ENCODE results near the gene EEFSEC.

DNA sequence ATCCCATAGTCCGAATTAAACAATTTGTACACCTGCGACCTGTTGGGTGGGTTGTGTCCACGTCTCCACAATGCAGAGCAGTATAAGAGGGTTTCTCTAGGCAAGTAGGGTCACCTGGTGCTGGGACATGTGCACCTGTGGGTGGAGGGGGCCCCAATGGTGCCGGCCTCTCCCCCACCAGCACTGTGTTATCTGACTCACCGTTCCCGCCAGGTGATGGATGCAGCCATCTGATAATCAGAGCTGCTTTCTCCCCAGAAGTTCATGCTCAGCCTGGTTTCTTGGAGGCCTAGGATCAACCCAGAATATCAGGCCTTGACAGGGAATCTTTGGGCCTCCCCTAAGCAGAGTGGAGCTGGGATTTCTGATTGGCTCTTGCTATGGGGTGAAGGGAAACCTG lies 227.4 kb downstream of the EEFSEC start:
- TF ChIP-seq, protein P1, sequence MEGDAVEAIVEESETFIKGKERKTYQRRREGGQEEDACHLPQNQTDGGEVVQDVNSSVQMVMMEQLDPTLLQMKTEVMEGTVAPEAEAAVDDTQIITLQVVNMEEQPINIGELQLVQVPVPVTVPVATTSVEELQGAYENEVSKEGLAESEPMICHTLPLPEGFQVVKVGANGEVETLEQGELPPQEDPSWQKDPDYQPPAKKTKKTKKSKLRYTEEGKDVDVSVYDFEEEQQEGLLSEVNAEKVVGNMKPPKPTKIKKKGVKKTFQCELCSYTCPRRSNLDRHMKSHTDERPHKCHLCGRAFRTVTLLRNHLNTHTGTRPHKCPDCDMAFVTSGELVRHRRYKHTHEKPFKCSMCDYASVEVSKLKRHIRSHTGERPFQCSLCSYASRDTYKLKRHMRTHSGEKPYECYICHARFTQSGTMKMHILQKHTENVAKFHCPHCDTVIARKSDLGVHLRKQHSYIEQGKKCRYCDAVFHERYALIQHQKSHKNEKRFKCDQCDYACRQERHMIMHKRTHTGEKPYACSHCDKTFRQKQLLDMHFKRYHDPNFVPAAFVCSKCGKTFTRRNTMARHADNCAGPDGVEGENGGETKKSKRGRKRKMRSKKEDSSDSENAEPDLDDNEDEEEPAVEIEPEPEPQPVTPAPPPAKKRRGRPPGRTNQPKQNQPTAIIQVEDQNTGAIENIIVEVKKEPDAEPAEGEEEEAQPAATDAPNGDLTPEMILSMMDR (IDR thresholded peaks at IDR 0.05) = no peak
- TF ChIP-seq EZH2phosphoT487 (IDR thresholded peaks at IDR 0.05) = no peak
